Natural killer cell treated with Interleukin-12 subunit alpha and Interleukin-12 subunit beta and Interleukin-15 and Interleukin-18, amount 100 ng/mL, for 72 hours (primary cell): ENCODE measurements around the gene NDUFB7. TPM values are rescaled to one million over a fixed set of nuclear protein-coding genes. Genes with fewer than 3 reads are reported as not detected.

ENCODE experiments used
- ATAC-seq, 2 donors: fragments of 150-1000 bp; cut with Tn5 transposase in 1 of 2; sonication (Bioruptor Pico), chemical (Tn5 transposase) in 1 of 2; 2 replicates each; pipeline ENCODE4 v1.10.0; 2021
- DNase-seq: peaks from one replicate; pipeline ENCODE4 v3.0.0; 2022; ENCODE audit warnings: low spot score
- H3K27ac Mint-ChIP-seq, 2 donors: 1 replicate in 1 of 2; 2 replicates in 1 of 2; pipeline ENCODE4 v1.8.0; 2022; ENCODE audit warnings: mixed read lengths in 2 of 2, mild to moderate bottlenecking in 1 of 2, moderate library complexity in 1 of 2
- H3K27me3 Mint-ChIP-seq, 2 donors: 1 replicate in 1 of 2; 2 replicates in 1 of 2; pipeline ENCODE4 v1.8.0; 2022; ENCODE audit warnings: mixed read lengths in 2 of 2
- H3K36me3 Mint-ChIP-seq: one replicate; pipeline ENCODE4 v1.8.0; 2022; ENCODE audit warnings: mixed read lengths
- H3K4me1 Mint-ChIP-seq, 2 donors: 1 replicate in 1 of 2; 2 replicates in 1 of 2; pipeline ENCODE4 v1.8.0; 2022; ENCODE audit warnings: low read depth in 2 of 2, mixed read lengths in 2 of 2, mild to moderate bottlenecking in 1 of 2
- H3K4me3 Mint-ChIP-seq: one replicate; pipeline ENCODE4 v1.8.0; 2022; ENCODE audit warnings: mixed read lengths
- H3K9me3 Mint-ChIP-seq: 2 replicates; pipeline ENCODE4 v1.8.0; 2022; ENCODE audit warnings: mixed read lengths
- total RNA-seq, 2 donors: library from RNA; stranded (reverse); gene quantifications; one replicate each; pipeline ENCODE4 v1.2.3, GENCODE V29; 2022

NDUFB7 gene
- total RNA-seq, 2 donors from 2014 or later: 109 to 167 TPM

GRCh38 chr19:14516746-14517438 lies 55.0 kb downstream of the NDUFB7 start:
- H3K4me1 Mint-ChIP-seq: peaks cover 37 to 49% of the 10 kb centered on the region in 2 donors
- H3K27ac Mint-ChIP-seq: peak overlapping the region; percentile 74 to 89
- ATAC-seq: no peak
- peaks cover 22% of the 10 kb centered on the region for H3K36me3 Mint-ChIP-seq
- no peaks in the 10 kb centered on the region for H3K27me3 Mint-ChIP-seq
- no peaks in the 10 kb centered on the region for H3K9me3 Mint-ChIP-seq
- peak overlapping the region; percentile 99 for H3K4me3 Mint-ChIP-seq
- peak; percentile 53 for DNase-seq

Other genes starting within 250 kb of the NDUFB7 start
- gene ADGRE5, start 190.6 kb downstream of the NDUFB7 start, total RNA-seq: 100 to 1,000 TPM; 348 to 798 TPM
- gene DDX39A, start 152.7 kb downstream of the NDUFB7 start, total RNA-seq: 100 to 1,000 TPM; 225 to 449 TPM
- gene PKN1, start 138.8 kb downstream of the NDUFB7 start, total RNA-seq: 100 to 1,000 TPM; 140 to 160 TPM
- under 1 TPM; 0.31 to 0.67 TPM for gene PTGER1, start 96.7 kb downstream of the NDUFB7 start, total RNA-seq
- 10 to 100 TPM; 29.9 to 31.7 TPM for gene GIPC1, start 75.9 kb downstream of the NDUFB7 start, total RNA-seq
- 10 to 100 TPM; 65.3 to 68.8 TPM for gene DNAJB1, start 53.7 kb downstream of the NDUFB7 start, total RNA-seq
- gene TECR, start 42.5 kb downstream of the NDUFB7 start, total RNA-seq: 100 to 1,000 TPM in 1 of 2 donors, 10 to 100 TPM in 1; 74.0 to 110 TPM
- gene CLEC17A, start 11.0 kb upstream of the NDUFB7 start, total RNA-seq: under 1 TPM in 1 of 2 donors, not detected in 1; 0.28 TPM
- gene ADGRE3, start 102.8 kb upstream of the NDUFB7 start, total RNA-seq: under 1 TPM in 1 of 2 donors, not detected in 1; 0.45 TPM
- 10 to 100 TPM; 18.4 to 21.4 TPM for gene ZNF333, start 118.0 kb upstream of the NDUFB7 start, total RNA-seq
- 1 to 10 TPM; 4.4 to 4.6 TPM for gene ADGRE2, start 206.5 kb upstream of the NDUFB7 start, total RNA-seq